ENCODE results near the gene CDH20.

Gene CDH20

DNA sequence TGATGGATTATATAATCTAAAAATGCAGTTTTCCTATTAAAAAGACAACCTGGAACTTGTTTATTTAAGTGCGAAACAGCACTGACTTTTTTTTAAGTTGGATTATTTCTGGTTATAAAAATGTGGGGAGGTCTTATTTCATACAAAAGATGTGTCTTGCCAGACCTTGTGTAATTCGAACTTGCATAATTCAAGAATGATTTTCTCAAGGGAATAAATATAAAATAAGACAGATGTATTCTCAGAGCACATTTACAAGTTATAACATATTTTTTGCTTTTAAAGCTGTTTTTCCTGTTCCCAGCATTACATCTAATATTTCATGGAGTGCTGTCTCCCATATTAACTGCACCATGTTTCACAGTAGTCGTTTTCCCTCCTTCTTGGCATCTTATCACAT lies 263.1 kb downstream of the CDH20 start:
- TF ChIP-seq, protein P1, sequence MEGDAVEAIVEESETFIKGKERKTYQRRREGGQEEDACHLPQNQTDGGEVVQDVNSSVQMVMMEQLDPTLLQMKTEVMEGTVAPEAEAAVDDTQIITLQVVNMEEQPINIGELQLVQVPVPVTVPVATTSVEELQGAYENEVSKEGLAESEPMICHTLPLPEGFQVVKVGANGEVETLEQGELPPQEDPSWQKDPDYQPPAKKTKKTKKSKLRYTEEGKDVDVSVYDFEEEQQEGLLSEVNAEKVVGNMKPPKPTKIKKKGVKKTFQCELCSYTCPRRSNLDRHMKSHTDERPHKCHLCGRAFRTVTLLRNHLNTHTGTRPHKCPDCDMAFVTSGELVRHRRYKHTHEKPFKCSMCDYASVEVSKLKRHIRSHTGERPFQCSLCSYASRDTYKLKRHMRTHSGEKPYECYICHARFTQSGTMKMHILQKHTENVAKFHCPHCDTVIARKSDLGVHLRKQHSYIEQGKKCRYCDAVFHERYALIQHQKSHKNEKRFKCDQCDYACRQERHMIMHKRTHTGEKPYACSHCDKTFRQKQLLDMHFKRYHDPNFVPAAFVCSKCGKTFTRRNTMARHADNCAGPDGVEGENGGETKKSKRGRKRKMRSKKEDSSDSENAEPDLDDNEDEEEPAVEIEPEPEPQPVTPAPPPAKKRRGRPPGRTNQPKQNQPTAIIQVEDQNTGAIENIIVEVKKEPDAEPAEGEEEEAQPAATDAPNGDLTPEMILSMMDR (IDR thresholded peaks at IDR 0.05; ENCODE audit: low read depth, low read length, poor library complexity, severe bottlenecking) = no peak
- no peak for TF ChIP-seq EZH2phosphoT487 (IDR thresholded peaks at IDR 0.05; ENCODE audit: borderline replicate concordance, low read length)
- H3K36me3 ChIP-seq (ENCODE audit: control insufficient read depth, low read length) = no peaks in the 10 kb centered on the region
- no peaks in the 10 kb centered on the region for H3K9me3 ChIP-seq (ENCODE audit: control insufficient read depth, insufficient read depth, low read length)
- H3K4me3 ChIP-seq (ENCODE audit: low read length) = no peak overlapping the region
- no peak overlapping the region for H3K27ac ChIP-seq (ENCODE audit: low read depth, low read length)
- H3K4me1 ChIP-seq (ENCODE audit: control insufficient read depth, low read length) = no peaks in the 10 kb centered on the region
- H4K20me1 ChIP-seq (ENCODE audit: control insufficient read depth, insufficient read depth, low read depth, low read length) = no peaks in the 10 kb centered on the region
- no peaks in the 10 kb centered on the region for H3K27me3 ChIP-seq (ENCODE audit: control insufficient read depth, low read length)
- no peaks in the 10 kb centered on the region for H3K79me2 ChIP-seq (ENCODE audit: control insufficient read depth, low read length)
- no peak overlapping the region for H3K4me2 ChIP-seq (ENCODE audit: low read length)
- H3F3A ChIP-seq (ENCODE audit: control insufficient read depth, insufficient read depth) = no peaks in the 10 kb centered on the region
- no peaks in the 10 kb centered on the region for H3K9me2 ChIP-seq (replicated peaks; ENCODE audit: control insufficient read depth, low read length)

DNA sequence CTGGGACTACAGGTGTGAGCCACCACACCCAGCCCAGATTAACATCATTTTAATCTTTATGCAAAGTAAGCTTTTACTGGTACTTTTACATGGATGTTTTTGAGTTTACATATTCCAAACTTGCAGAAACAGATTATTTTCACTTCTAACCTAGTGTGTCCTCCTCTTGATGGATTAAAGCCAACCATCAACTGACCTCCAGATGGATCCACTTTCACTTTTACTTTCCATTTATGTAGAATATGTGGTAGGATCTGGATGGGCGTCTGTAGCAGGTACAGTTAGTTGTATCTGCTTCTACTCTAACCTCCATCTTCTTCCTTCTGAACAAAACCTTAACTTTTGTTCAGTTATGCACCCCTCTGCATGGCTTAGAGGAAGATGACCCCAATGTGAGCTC lies 264.1 kb downstream of the CDH20 start:
- Histone ChIP-seq H3K9me3 (ENCODE audit: control insufficient read depth, insufficient read depth, low read length) (no peaks in the 10 kb centered on the region), H3K27ac (ENCODE audit: low read depth, low read length) (no peak overlapping the region), H3F3A (ENCODE audit: control insufficient read depth, insufficient read depth) (no peaks in the 10 kb centered on the region), H3K79me2 (ENCODE audit: control insufficient read depth, low read length) (no peaks in the 10 kb centered on the region), H3K4me3 (ENCODE audit: low read length) (no peak overlapping the region), H3K4me1 (ENCODE audit: control insufficient read depth, low read length) (no peaks in the 10 kb centered on the region), H3K9me2 (replicated peaks; ENCODE audit: control insufficient read depth, low read length) (no peaks in the 10 kb centered on the region), H3K36me3 (ENCODE audit: control insufficient read depth, low read length) (no peaks in the 10 kb centered on the region), H3K4me2 (ENCODE audit: low read length) (no peak overlapping the region), H3K27me3 (ENCODE audit: control insufficient read depth, low read length) (no peaks in the 10 kb centered on the region), H4K20me1 (ENCODE audit: control insufficient read depth, insufficient read depth, low read depth, low read length) (no peaks in the 10 kb centered on the region)
- no peak for TF ChIP-seq EZH2phosphoT487 (IDR thresholded peaks at IDR 0.05; ENCODE audit: borderline replicate concordance, low read length)
- TF ChIP-seq, protein P1 (IDR thresholded peaks at IDR 0.05; ENCODE audit: low read depth, low read length, poor library complexity, severe bottlenecking) = no peak

DNA sequence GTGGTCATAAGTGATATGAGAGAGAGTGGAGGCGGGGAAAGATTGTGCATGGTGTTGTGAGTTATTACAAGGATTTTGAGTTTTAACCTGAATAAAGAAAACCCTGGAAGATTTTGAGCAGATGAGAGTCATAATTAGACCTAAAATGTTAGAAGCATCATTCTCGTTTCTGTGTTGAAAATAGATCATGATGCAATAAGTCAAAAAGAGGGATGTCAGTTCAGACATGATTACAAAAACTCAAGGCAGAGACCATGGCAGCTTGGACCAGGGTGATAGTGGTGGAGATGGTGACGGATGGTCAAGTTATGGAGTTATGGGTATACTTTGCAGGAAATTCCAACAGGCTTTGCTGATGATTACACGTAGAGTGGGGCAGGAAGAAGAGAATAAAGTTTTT lies 267.2 kb downstream of the CDH20 start:
- no peaks in the 10 kb centered on the region for H4K20me1 ChIP-seq (ENCODE audit: control insufficient read depth, insufficient read depth, low read depth, low read length)
- H3F3A ChIP-seq (ENCODE audit: control insufficient read depth, insufficient read depth) = no peaks in the 10 kb centered on the region
- H3K27me3 ChIP-seq (ENCODE audit: control insufficient read depth, low read length) = no peaks in the 10 kb centered on the region
- H3K4me1 ChIP-seq (ENCODE audit: control insufficient read depth, low read length) = no peaks in the 10 kb centered on the region
- H3K4me3 ChIP-seq (ENCODE audit: low read length) = no peak overlapping the region
- no peak overlapping the region for H3K27ac ChIP-seq (ENCODE audit: low read depth, low read length)
- no peaks in the 10 kb centered on the region for H3K79me2 ChIP-seq (ENCODE audit: control insufficient read depth, low read length)
- H3K9me3 ChIP-seq (ENCODE audit: control insufficient read depth, insufficient read depth, low read length) = no peaks in the 10 kb centered on the region
- TF ChIP-seq, protein P1 (IDR thresholded peaks at IDR 0.05; ENCODE audit: low read depth, low read length, poor library complexity, severe bottlenecking) = no peak
- TF ChIP-seq EZH2phosphoT487 (IDR thresholded peaks at IDR 0.05; ENCODE audit: borderline replicate concordance, low read length) = no peak
- H3K36me3 ChIP-seq (ENCODE audit: control insufficient read depth, low read length) = no peaks in the 10 kb centered on the region
- no peak overlapping the region for H3K4me2 ChIP-seq (ENCODE audit: low read length)
- no peaks in the 10 kb centered on the region for H3K9me2 ChIP-seq (replicated peaks; ENCODE audit: control insufficient read depth, low read length)

DNA sequence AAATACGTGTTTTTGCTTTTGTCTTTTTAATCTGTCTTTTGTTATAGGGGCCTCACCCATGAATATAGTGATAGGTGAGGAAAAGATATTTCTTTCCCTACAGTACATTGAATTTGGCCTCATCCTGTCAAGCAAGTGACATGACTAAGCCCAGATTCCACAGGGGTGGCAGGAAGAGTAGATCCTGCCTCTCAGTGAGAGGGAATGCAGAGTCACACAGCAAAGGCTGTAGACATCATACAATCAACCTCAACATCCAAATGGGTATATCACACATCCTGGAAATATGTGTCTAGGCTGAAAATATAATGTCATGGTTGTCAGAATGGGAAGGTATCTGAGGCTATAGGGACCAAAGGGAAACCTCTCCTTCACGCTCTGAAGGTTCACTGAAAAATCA lies 269.6 kb downstream of the CDH20 start:
- H3K4me3 ChIP-seq (ENCODE audit: low read length) = no peak overlapping the region
- no peak overlapping the region for H3K4me2 ChIP-seq (ENCODE audit: low read length)
- no peaks in the 10 kb centered on the region for H4K20me1 ChIP-seq (ENCODE audit: control insufficient read depth, insufficient read depth, low read depth, low read length)
- H3K27ac ChIP-seq (ENCODE audit: low read depth, low read length) = no peak overlapping the region
- no peak for TF ChIP-seq EZH2phosphoT487 (IDR thresholded peaks at IDR 0.05; ENCODE audit: borderline replicate concordance, low read length)
- TF ChIP-seq, protein P1 (IDR thresholded peaks at IDR 0.05; ENCODE audit: low read depth, low read length, poor library complexity, severe bottlenecking) = no peak
- no peaks in the 10 kb centered on the region for H3K36me3 ChIP-seq (ENCODE audit: control insufficient read depth, low read length)
- no peaks in the 10 kb centered on the region for H3K27me3 ChIP-seq (ENCODE audit: control insufficient read depth, low read length)
- no peaks in the 10 kb centered on the region for H3K9me2 ChIP-seq (replicated peaks; ENCODE audit: control insufficient read depth, low read length)
- H3K79me2 ChIP-seq (ENCODE audit: control insufficient read depth, low read length) = no peaks in the 10 kb centered on the region
- H3K4me1 ChIP-seq (ENCODE audit: control insufficient read depth, low read length) = no peaks in the 10 kb centered on the region
- H3F3A ChIP-seq (ENCODE audit: control insufficient read depth, insufficient read depth) = no peaks in the 10 kb centered on the region
- H3K9me3 ChIP-seq (ENCODE audit: control insufficient read depth, insufficient read depth, low read length) = no peaks in the 10 kb centered on the region

Measured in DOHH2 (cell line).